ENCODE data around the gene PPP1R36. TPM values are rescaled to one million over a fixed set of nuclear protein-coding genes. Genes with fewer than 3 reads are reported as not detected.
A peak's percentile ranks its signal among the peaks of the same experiment; 100 is the strongest.

PPP1R36 gene
- total and polyA plus RNA-seq, 2 of the 8 experiments (the other 6 are each of a cell fraction or from before 2014, with no cell fraction given): 0.39 to 0.93 TPM

- Histone ChIP-seq H4K8ac (ENCODE audit: extremely low read depth, insufficient read depth, low read length) (no peak overlapping the region), H2AK5ac (ENCODE audit: low read depth, low read length) (no peak overlapping the region), H2BK5ac (ENCODE audit: low read depth, low read length) (no peak overlapping the region), H3K4ac (replicated peaks; ENCODE audit: insufficient read length, low read depth, low read length) (no peak overlapping the region), H4K91ac (replicated peaks; ENCODE audit: insufficient read length, low read length) (no peak overlapping the region), H3K4me2 (ENCODE audit: insufficient read depth in 1 of 2, low read depth in 2 of 2, low read length in 2 of 2) (no peak overlapping the region), H3K14ac (ENCODE audit: insufficient read length) (no peak overlapping the region), H3K18ac (ENCODE audit: extremely low read depth, low read length) (no peak overlapping the region), H3K23me2 (ENCODE audit: low read depth, low read length) (no peaks in the 10 kb centered on the region), H2BK12ac (ENCODE audit: low read depth, low read length) (no peak overlapping the region), H3K79me1 (ENCODE audit: low read depth, low read length) (no peaks in the 10 kb centered on the region), H3K36me3 (ENCODE audit: control insufficient read depth in 2 of 4, insufficient read depth in 4 of 4, low read length in 3 of 4) (no peaks in the 10 kb centered on the region), H2BK20ac (ENCODE audit: low read length) (no peak overlapping the region), H3K27me3 (replicated peaks in 1 of 4; ENCODE audit: control insufficient read depth in 3 of 4, extremely low read depth in 1 of 4, insufficient read depth in 3 of 4, low read length in 3 of 4) (no peaks in the 10 kb centered on the region), H3K23ac (ENCODE audit: insufficient read length) (no peak overlapping the region), H3K79me2 (ENCODE audit: control insufficient read depth in 1 of 2, insufficient read depth in 2 of 2, low read length in 2 of 2) (no peaks in the 10 kb centered on the region), H3K9me3 (ENCODE audit: insufficient read depth in 2 of 2, low read depth in 1 of 2, low read length in 1 of 2) (no peaks in the 10 kb centered on the region), H3K27ac (ENCODE audit: low read depth, low read length) (no peak overlapping the region), H4K20me1 (replicated peaks in 1 of 2; ENCODE audit: control insufficient read depth in 1 of 2, insufficient read depth in 2 of 2, low read length in 2 of 2) (no peaks in the 10 kb centered on the region), H3K4me3 (ENCODE audit: extremely low read depth in 1 of 4, insufficient read depth in 2 of 4, low read depth in 3 of 4, low read length in 4 of 4) (no peak overlapping the region), H3K9ac (replicated peaks in 1 of 4; ENCODE audit: extremely low read depth in 1 of 4, low read depth in 3 of 4, low read length in 3 of 4) (no peak overlapping the region), H4K5ac (ENCODE audit: insufficient read length, low read depth, low read length) (no peak overlapping the region), H3K4me1 (replicated peaks in 1 of 4; ENCODE audit: control insufficient read depth in 3 of 4, insufficient read depth in 4 of 4, low read length in 3 of 4) (no peaks in the 10 kb centered on the region; a peak in 1 of 7 replicates), H3K56ac (replicated peaks; ENCODE audit: insufficient read length, low read depth, low read length) (no peak overlapping the region), H2AFZ (ENCODE audit: low read length) (no peak overlapping the region), H2BK120ac (replicated peaks; ENCODE audit: low read depth, low read length) (no peak overlapping the region), H2BK15ac (ENCODE audit: low read length) (0 out of 2 replicates have a peak overlapping the region, but pooled peaks have one; percentile 67)
- WGBS, 2 experiments (ENCODE audit: extremely low coverage in 1 of 2, insufficient coverage in 1 of 2, insufficient read length in 1 of 2, insufficient replicate concordance in 2 of 2, low coverage in 1 of 2, low lambda C conversion rate in 2 of 2, missing lambda C conversion rate in 1 of 2): 94% methylated on average over 9 of the region's 9 CpGs; no CpG with 5 or more reads in 1 of the 2 experiments
- ChIA-PET CTCF (ENCODE audit: partially characterized antibody) (interaction anchor here (0.8 to 3.2 kb wide), 4 partner anchors 9 to 177 kb away, joined by 3 to 13 read pairs (median 3); no protein-coding TSS in a partner anchor), POLR2A (ENCODE audit: partially characterized antibody) (no interaction called here)
- DNase-seq (ENCODE audit: low read depth in 1 of 2, low spot score in 2 of 2) (peak in 1 of 2 experiments; percentile 33), FAIRE-seq (no peak)
- no peak for TF ChIP-seq JUN (IDR thresholded peaks at IDR 0.05; ENCODE audit: low read depth, low read length)
- TF ChIP-seq TAF1 (IDR thresholded peaks at IDR 0.05; ENCODE audit: low read depth, low read length): no peak
- no peak for TF ChIP-seq RFX5 (IDR thresholded peaks at IDR 0.05; ENCODE audit: borderline replicate concordance, low read depth, low read length)
- no peak for TF ChIP-seq CREB1 (IDR thresholded peaks at IDR 0.05)
- TF ChIP-seq SP1 (IDR thresholded peaks at IDR 0.05; ENCODE audit: low read depth, low read length): no peak
- TF ChIP-seq CTBP2 (IDR thresholded peaks at IDR 0.05; ENCODE audit: borderline replicate concordance, insufficient read depth, insufficient read length, low read length): no peak
- no peak for TF ChIP-seq SUZ12 (IDR thresholded peaks at IDR 0.05; ENCODE audit: low read length)
- TF ChIP-seq TEAD4 (IDR thresholded peaks at IDR 0.05; ENCODE audit: low read depth, low read length): no peak
- TF ChIP-seq SP2 (IDR thresholded peaks at IDR 0.05; ENCODE audit: low read length): no peak
- no peak for TF ChIP-seq NRF1 (IDR thresholded peaks at IDR 0.05; ENCODE audit: low read depth, low read length)
- TF ChIP-seq KDM1A (IDR thresholded peaks at IDR 0.05; ENCODE audit: borderline replicate concordance, low read length): no peak
- no peak for TF ChIP-seq CHD2 (IDR thresholded peaks at IDR 0.05; ENCODE audit: low read length)
- no peak for TF ChIP-seq KDM4A (IDR thresholded peaks at IDR 0.05; ENCODE audit: low read depth, low read length, severe bottlenecking)
- no peak for TF ChIP-seq ZNF274 (IDR thresholded peaks at IDR 0.05; ENCODE audit: borderline replicate concordance, extremely low read depth, low read length)
Measured at GRCh38 chr14:64605926-64606685, 56.3 kb downstream of the PPP1R36 start.
